Eye (tissue), 1 donor: ENCODE data around the gene ZNF697.
A peak's percentile ranks its signal among the peaks of the same experiment; 100 is the strongest.

Experiments
- DNase-seq: peaks from one replicate; pipeline ENCODE4 v3.0.0-alpha.2; 2015

The ZNF697 gene

GRCh38 chr1:119660253-119661083 is 12.4 kb upstream of the ZNF697 start:
- DNase-seq, result no peak

GRCh38 chr1:119659628-119660027 is 11.6 kb upstream of the ZNF697 start:
- no peak for DNase-seq

GRCh38 chr1:119656410-119656955 is 8.4 kb upstream of the ZNF697 start:
- DNase-seq, result no peak

GRCh38 chr1:119655154-119655553 is 7.1 kb upstream of the ZNF697 start:
- no peak for DNase-seq

GRCh38 chr1:119653839-119654170 is 5.7 kb upstream of the ZNF697 start:
- no peak for DNase-seq

GRCh38 chr1:119653135-119653838 is 5.2 kb upstream of the ZNF697 start:
- DNase-seq, result no peak

- no peak for DNase-seq
Observed at GRCh38 chr1:119652587-119652986, 4.5 kb upstream of the ZNF697 start.

- DNase-seq, result no peak
Observed at GRCh38 chr1:119651641-119652040, 3.6 kb upstream of the ZNF697 start.

GRCh38 chr1:119651133-119651532 is 3.1 kb upstream of the ZNF697 start:
- no peak for DNase-seq

- no peak for DNase-seq
Observed at GRCh38 chr1:119648620-119649004, 546 bp upstream of the ZNF697 start.

- DNase-seq, result no peak
Observed at GRCh38 chr1:119647228-119647733, 785 bp downstream of the ZNF697 start.

GRCh38 chr1:119646521-119647227 is 1.4 kb downstream of the ZNF697 start:
- peak; percentile 49 for DNase-seq

- DNase-seq, result no peak
Observed at GRCh38 chr1:119639109-119639508, 9.0 kb downstream of the ZNF697 start.

GRCh38 chr1:119637710-119638109 is 10.4 kb downstream of the ZNF697 start:
- DNase-seq, result no peak

GRCh38 chr1:119636491-119637089 is 11.5 kb downstream of the ZNF697 start:
- no peak for DNase-seq

GRCh38 chr1:119635811-119636390 is 12.2 kb downstream of the ZNF697 start:
- no peak for DNase-seq

GRCh38 chr1:119634016-119634415 is 14.1 kb downstream of the ZNF697 start:
- DNase-seq, result no peak

GRCh38 chr1:119633575-119633974 is 14.5 kb downstream of the ZNF697 start:
- DNase-seq, result no peak

- no peak for DNase-seq
Observed at GRCh38 chr1:119632841-119633240, 15.2 kb downstream of the ZNF697 start.

GRCh38 chr1:119632103-119632490 is 16.0 kb downstream of the ZNF697 start:
- no peak for DNase-seq

- peak; percentile 78 for DNase-seq
Observed at GRCh38 chr1:119631433-119632102, 16.5 kb downstream of the ZNF697 start.

GRCh38 chr1:119631086-119631432 is 17.0 kb downstream of the ZNF697 start:
- no peak for DNase-seq
